Gastrocnemius medialis (tissue), 4 donors: ENCODE measurements around the gene DDX60.

ENCODE experiments used
- CTCF ChIP-seq, 5 experiments: fragments of 450-650 bp in 3 of 5; fragments of 200-600 bp in 2 of 5; sonication (generic) in 2 of 5; IDR thresholded peaks in 4 of 5; conservative IDR thresholded peaks in 1 of 5; 1 replicate in 4 of 5; 2 replicates in 1 of 5; pipeline ENCODE4 v1.5.1; 2016 to 2019; ENCODE audit warnings: antibody characterized with exemption in 5 of 5, mild to moderate bottlenecking in 3 of 5, moderate library complexity in 3 of 5
- POLR2A ChIP-seq, 2 donors: fragments of 450-650 bp; IDR thresholded peaks; one replicate each; pipeline ENCODE4 v1.6.1; 2017; ENCODE audit warnings: antibody characterized with exemption in 2 of 2, mild to moderate bottlenecking in 2 of 2, moderate library complexity in 2 of 2

- TF ChIP-seq CTCF (IDR thresholded peaks at IDR 0.05 in 4 of 5, conservative IDR thresholded peaks at IDR 0.05 in 1 of 5) (no peak), POLR2A (IDR thresholded peaks at IDR 0.05) (no peak)
Measured at GRCh38 chr4:168248176-168248710, 70.3 kb downstream of the DDX60 start.
